Measurements from ENCODE around the gene EDEM3.

The EDEM3 gene

DNA sequence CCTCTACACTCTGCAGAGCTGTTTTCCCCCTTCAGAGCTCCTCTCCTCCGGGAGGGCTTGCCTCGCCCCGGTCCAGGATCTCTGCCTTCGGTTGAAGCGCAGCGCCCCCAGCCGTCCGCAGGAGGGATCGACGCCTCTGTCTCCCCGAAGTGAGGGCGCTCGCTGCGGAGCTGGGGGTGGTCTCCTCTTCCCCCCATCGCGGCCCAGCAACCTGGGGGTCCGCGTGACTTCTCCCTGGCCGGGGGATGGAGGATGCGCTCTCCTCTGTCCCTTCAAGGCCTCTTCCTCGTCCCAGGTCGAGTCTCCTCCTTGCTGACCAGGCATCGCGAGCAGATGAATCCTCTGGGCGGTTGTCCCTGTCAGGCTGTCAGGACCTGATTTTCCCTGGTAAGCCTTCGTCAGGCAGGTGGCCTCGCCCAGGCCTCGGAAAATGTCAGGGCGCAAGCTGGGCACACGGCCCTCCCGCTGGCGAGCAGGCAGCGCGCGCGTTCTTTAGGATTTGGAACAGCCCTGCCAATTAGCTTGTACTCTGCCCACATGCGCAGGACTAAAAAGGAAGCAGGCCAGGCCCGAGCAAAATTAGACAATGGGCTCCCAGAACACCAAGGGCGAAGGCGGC is 90.5 kb downstream of the EDEM3 start:
- DNase-seq (ENCODE audit: low read depth) = peak; percentile 57
- peak overlapping the region; percentile 46 for H3K4me3 ChIP-seq (ENCODE audit: low read length)
- TF ChIP-seq, protein P1, sequence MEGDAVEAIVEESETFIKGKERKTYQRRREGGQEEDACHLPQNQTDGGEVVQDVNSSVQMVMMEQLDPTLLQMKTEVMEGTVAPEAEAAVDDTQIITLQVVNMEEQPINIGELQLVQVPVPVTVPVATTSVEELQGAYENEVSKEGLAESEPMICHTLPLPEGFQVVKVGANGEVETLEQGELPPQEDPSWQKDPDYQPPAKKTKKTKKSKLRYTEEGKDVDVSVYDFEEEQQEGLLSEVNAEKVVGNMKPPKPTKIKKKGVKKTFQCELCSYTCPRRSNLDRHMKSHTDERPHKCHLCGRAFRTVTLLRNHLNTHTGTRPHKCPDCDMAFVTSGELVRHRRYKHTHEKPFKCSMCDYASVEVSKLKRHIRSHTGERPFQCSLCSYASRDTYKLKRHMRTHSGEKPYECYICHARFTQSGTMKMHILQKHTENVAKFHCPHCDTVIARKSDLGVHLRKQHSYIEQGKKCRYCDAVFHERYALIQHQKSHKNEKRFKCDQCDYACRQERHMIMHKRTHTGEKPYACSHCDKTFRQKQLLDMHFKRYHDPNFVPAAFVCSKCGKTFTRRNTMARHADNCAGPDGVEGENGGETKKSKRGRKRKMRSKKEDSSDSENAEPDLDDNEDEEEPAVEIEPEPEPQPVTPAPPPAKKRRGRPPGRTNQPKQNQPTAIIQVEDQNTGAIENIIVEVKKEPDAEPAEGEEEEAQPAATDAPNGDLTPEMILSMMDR (IDR thresholded peaks at IDR 0.05; ENCODE audit: insufficient read depth, low read depth, low read length, missing control alignments) = peak; percentile 90

DNA sequence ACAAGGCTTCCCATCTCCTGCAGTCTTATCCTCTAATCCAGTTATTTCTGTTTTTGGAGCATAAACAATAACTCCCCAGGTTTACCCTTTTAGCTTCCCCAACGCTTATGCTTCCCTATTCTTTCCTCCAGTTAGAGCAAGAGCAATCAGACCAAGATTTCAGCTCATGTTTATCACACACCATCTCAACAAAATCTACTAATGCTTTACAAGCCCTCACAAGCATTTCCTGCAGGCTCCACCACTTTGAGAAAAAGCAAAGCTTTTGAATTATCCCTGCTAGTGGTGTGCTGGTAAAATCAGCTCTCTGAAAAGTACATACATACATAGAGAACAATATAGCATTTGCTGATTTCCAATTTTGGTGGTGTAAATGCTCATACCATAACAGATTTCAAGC is 92.9 kb downstream of the EDEM3 start:
- no peak overlapping the region for H3K4me3 ChIP-seq (ENCODE audit: low read length)
- TF ChIP-seq, protein P1 (IDR thresholded peaks at IDR 0.05; ENCODE audit: insufficient read depth, low read depth, low read length, missing control alignments) = no peak
- no peak for DNase-seq (ENCODE audit: low read depth)

DNA sequence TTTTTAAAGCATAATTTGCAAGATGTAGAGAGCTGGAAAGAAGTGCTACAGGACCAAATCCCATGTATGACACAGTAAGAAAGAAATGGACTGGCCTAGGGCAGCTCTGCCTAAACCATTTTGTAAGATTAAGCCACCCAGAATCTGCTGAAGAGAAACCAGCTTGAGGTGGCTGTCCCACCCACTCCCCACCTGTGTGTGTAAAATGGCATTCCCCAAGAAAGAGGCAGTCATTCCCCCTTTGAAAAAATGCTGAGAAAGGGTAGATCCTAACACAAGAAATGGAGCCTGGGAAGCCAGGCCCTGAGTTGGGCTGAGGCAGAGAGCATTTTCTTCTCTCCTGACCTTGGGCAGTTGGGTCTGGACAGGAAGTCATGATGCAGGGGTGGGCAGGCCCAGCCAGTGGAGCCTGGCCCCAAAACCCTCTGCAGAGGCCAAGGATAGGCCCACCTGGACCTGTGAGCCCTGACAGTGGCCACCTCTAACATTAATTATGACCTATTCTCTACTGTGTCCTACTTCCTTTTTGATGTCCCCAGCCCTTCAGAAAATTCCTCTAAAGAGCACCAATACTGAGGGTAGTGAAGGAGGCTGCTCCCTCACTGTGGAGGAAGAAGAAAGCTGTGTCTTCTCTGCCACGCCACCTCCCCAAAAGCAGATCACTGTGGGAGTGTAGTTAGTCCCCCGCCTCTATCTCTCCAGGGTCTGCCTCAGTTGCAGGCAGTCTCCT is 94.0 kb downstream of the EDEM3 start:
- no peak for DNase-seq (ENCODE audit: low read depth)
- TF ChIP-seq, protein P1 (IDR thresholded peaks at IDR 0.05; ENCODE audit: insufficient read depth, low read depth, low read length, missing control alignments) = no peak
- H3K4me3 ChIP-seq (ENCODE audit: low read length) = no peak overlapping the region

DNA sequence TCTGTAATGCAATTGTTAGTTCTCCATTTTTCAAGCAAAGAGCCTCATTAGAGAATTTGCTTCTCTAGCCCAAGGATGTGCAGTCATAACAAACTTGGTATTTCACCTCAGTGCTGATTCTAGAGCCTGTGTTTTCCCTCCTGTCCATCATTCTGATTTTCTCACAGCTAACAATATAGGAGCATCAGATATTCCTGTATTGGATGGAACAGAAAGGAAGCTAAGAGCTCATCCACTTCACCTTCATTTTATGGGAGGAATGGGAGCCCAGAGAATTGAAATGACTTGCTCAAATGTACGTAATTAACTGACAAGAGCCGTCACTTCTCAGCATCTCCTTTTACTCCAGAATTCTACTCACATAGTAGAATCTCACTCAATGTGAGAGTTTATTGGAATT is 96.6 kb downstream of the EDEM3 start:
- TF ChIP-seq, protein P1 (IDR thresholded peaks at IDR 0.05; ENCODE audit: insufficient read depth, low read depth, low read length, missing control alignments) = no peak
- H3K4me3 ChIP-seq (ENCODE audit: low read length) = no peak overlapping the region
- DNase-seq (ENCODE audit: low read depth) = no peak

DNA sequence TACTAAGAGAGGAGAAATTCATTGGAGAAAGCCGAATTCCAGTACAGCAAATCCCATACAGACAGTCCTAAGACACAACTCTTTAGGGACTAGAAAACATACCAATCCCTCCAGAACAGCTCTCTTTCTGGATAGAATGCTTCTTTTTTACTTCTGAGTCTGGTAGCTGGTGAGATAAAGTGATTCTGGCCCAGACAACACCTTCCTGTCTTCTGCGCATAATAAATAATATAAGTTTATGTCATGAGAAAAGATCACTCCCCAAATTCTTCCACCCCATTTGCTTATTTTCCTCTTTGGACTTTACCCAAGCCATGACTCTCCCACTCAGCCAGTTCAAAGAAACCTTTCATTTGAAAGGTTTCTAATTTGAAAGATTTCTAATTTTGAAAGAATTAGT is 98.4 kb downstream of the EDEM3 start:
- TF ChIP-seq, protein P1 (IDR thresholded peaks at IDR 0.05; ENCODE audit: insufficient read depth, low read depth, low read length, missing control alignments) = no peak
- no peak for DNase-seq (ENCODE audit: low read depth)
- no peak overlapping the region for H3K4me3 ChIP-seq (ENCODE audit: low read length)

DNA sequence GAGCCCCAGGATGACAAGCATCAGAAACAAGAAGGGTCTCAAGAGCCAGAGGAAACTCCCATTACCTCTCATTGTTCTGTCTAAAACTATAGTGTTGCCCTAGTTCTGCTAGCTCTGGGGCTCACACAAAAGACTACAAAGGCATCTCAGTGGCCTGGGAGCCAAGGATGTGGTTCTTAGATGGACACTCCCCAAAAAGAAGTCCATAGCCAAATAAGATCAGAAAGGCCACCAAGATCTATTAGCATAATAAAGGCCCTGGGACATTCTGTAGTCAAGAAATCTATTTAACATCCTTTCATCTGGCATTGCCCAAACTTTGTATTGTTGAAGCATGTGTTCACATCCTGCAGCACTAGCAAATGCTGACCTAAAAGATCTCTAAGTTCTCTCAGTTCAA is 99.5 kb downstream of the EDEM3 start:
- no peak for DNase-seq (ENCODE audit: low read depth)
- TF ChIP-seq, protein P1 (IDR thresholded peaks at IDR 0.05; ENCODE audit: insufficient read depth, low read depth, low read length, missing control alignments) = no peak
- H3K4me3 ChIP-seq (ENCODE audit: low read length) = no peak overlapping the region
